Fibroblast of lung (primary cell): ENCODE measurements around the gene OR5AL1.

Source experiments
- CTCF ChIP-seq, 2 donors: IDR thresholded peaks in 1 of 2; conservative IDR thresholded peaks in 1 of 2; 1 replicate in 1 of 2; 2 replicates in 1 of 2; pipeline ENCODE4 v1.5.1; 2011 to 2012; ENCODE audit warnings: low read length in 2 of 2, control low read depth in 1 of 2, inconsistent platforms in 1 of 2, low read depth in 1 of 2, mild to moderate bottlenecking in 1 of 2
- EZH2 ChIP-seq: IDR thresholded peaks from 2 replicates; pipeline ENCODE4 v1.5.1; 2012; ENCODE audit warnings: low read length, control low read depth, mild to moderate bottlenecking; ENCODE audit errors: missing control alignments

- TF ChIP-seq CTCF (conservative IDR thresholded peaks at IDR 0.05 in 1 of 2, IDR thresholded peaks at IDR 0.05 in 1 of 2; ENCODE audit: low read depth in 1 of 2, low read length in 2 of 2) (no peak), EZH2 (no peak)
Measured at GRCh38 chr11:56410801-56411200, 1.7 kb upstream of the OR5AL1 start.
